Upper lobe of left lung (tissue), 4 donors: Measurements from ENCODE around the gene CPNE4.

Experiments
- POLR2A ChIP-seq, 4 donors: fragments of 450-650 bp; IDR thresholded peaks; one replicate each; pipeline ENCODE4 v1.5.1; 2016 to 2017; ENCODE audit warnings: antibody characterized with exemption in 4 of 4, mild to moderate bottlenecking in 2 of 4
- TF ChIP-seq, protein P1 (sequence below), 6 experiments: fragments of 450-650 bp in 4 of 6; fragments of 200-600 bp in 2 of 6; sonication (generic) in 2 of 6; IDR thresholded peaks; one replicate each; pipeline ENCODE4 v1.5.1; 2016 to 2019; ENCODE audit warnings: antibody characterized with exemption in 6 of 6

DNA sequence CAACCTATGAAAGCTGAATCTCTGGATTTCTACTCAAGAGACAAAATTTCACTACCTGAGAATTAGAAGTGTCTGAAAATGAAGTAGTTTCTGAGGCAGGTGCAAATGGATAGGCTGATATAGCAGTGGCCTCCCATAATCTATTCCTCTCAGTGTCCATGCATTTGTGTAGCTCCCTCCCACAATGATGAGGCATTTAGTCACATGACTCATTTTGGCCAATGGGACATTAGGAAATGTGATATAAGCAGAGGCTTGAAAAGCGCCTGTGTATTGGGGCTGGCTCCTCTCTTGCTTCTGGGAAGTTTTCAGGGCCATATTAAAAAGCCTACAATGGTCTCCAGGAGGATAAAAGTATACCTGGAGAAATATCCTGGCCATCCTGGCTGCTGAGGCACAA is 452.4 kb downstream of the CPNE4 start:
- TF ChIP-seq, protein P1, sequence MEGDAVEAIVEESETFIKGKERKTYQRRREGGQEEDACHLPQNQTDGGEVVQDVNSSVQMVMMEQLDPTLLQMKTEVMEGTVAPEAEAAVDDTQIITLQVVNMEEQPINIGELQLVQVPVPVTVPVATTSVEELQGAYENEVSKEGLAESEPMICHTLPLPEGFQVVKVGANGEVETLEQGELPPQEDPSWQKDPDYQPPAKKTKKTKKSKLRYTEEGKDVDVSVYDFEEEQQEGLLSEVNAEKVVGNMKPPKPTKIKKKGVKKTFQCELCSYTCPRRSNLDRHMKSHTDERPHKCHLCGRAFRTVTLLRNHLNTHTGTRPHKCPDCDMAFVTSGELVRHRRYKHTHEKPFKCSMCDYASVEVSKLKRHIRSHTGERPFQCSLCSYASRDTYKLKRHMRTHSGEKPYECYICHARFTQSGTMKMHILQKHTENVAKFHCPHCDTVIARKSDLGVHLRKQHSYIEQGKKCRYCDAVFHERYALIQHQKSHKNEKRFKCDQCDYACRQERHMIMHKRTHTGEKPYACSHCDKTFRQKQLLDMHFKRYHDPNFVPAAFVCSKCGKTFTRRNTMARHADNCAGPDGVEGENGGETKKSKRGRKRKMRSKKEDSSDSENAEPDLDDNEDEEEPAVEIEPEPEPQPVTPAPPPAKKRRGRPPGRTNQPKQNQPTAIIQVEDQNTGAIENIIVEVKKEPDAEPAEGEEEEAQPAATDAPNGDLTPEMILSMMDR (IDR thresholded peaks at IDR 0.05), result no peak
- no peak for TF ChIP-seq POLR2A (IDR thresholded peaks at IDR 0.05)
